IMR-90 (cell line): ENCODE measurements around the gene OR14K1. TPM values are rescaled to one million over a fixed set of nuclear protein-coding genes. Genes with fewer than 3 reads are reported as not detected.

Experiments
- ATAC-seq: fragments of 200-7000 bp; cut with Tn5 transposase; 2 replicates; pipeline ENCODE4 v1.9.1; 2020; ENCODE audit warnings: low read depth, mild to moderate bottlenecking, moderate library complexity
- BruUV-seq: library from RNA; stranded (reverse); fragments of 400-500 nt; replicated peaks from 2 replicates; lab custom pipeline; 2021; lab: Mats Ljungman, UMichigan
- CTCF ChIA-PET: fragments of 300-600 bp; formaldehyde crosslinking; extraction: SDS; loops from one replicate; lab custom pipeline; 2021; ENCODE audit warnings: antibody characterized with exemption; lab: Yijun Ruan, JAX
- POLR2A ChIA-PET: fragments of 300-600 bp; sonication (Branson Sonifier 250); formaldehyde crosslinking; loops from one replicate; lab custom pipeline; 2022; ENCODE audit warnings: antibody characterized with exemption; ENCODE audit not compliant: unreplicated experiment; lab: Charles Lee
- DNase-seq: peaks from one replicate; pipeline ENCODE4 v3.0.0; 2013
- H2AFZ ChIP-seq: replicated peaks from 2 replicates; pipeline ENCODE3; 2013; ENCODE audit warnings: low read length, mild to moderate bottlenecking; ENCODE audit not compliant: poor library complexity
- H2AK5ac ChIP-seq: 2 replicates; pipeline ENCODE4 v1.6.1; 2013; ENCODE audit warnings: low read depth, low read length, inconsistent platforms
- H2AK9ac ChIP-seq: replicated peaks from 2 replicates; pipeline ENCODE3; 2013; ENCODE audit warnings: mild to moderate bottlenecking, low read depth, low read length, moderate library complexity; ENCODE audit not compliant: poor library complexity
- H2BK120ac ChIP-seq: 2 replicates; pipeline ENCODE4 v1.6.1; 2013; ENCODE audit warnings: low read depth, low read length, inconsistent platforms
- H2BK15ac ChIP-seq: 3 replicates; pipeline ENCODE4 v1.6.1; 2013; ENCODE audit warnings: low read depth, low read length, inconsistent platforms
- H2BK20ac ChIP-seq: 2 replicates; pipeline ENCODE4 v1.6.1; 2013; ENCODE audit warnings: low read depth, mild to moderate bottlenecking, inconsistent platforms, low read length, moderate library complexity
- H2BK5ac ChIP-seq: 2 replicates; pipeline ENCODE4 v1.6.1; 2013; ENCODE audit warnings: mild to moderate bottlenecking, low read depth, low read length, inconsistent platforms; ENCODE audit not compliant: poor library complexity, severe bottlenecking
- H3K14ac ChIP-seq: replicated peaks from 2 replicates; pipeline ENCODE4 v1.6.1; 2013; ENCODE audit warnings: low read depth, low read length, inconsistent platforms
- H3K18ac ChIP-seq: 2 replicates; pipeline ENCODE4 v1.6.1; 2013; ENCODE audit warnings: low read depth, low read length, control low read depth
- H3K23ac ChIP-seq: 2 replicates; pipeline ENCODE4 v1.6.1; 2013; ENCODE audit warnings: low read depth, low read length, inconsistent platforms
- H3K27ac ChIP-seq: 2 replicates; pipeline ENCODE4 v1.5.1; 2013; ENCODE audit warnings: mild to moderate bottlenecking, control low read depth, low read length; ENCODE audit not compliant: insufficient read depth
- H3K27me3 ChIP-seq: 2 replicates; pipeline ENCODE4 v1.6.1; 2013; ENCODE audit warnings: low read length; ENCODE audit not compliant: control insufficient read depth, insufficient read depth
- H3K36me3 ChIP-seq: 2 replicates; pipeline ENCODE4 v1.6.1; 2013; ENCODE audit warnings: low read length, mixed read lengths; ENCODE audit not compliant: control insufficient read depth, insufficient read depth
- H3K4ac ChIP-seq: 2 replicates; pipeline ENCODE4 v1.6.1; 2013; ENCODE audit warnings: low read depth, low read length, inconsistent platforms
- H3K4me1 ChIP-seq: 2 replicates; pipeline ENCODE4 v1.6.1; 2013; ENCODE audit warnings: low read length, mixed read lengths; ENCODE audit not compliant: control insufficient read depth, insufficient read depth
- H3K4me2 ChIP-seq: 2 replicates; pipeline ENCODE4 v1.6.1; 2013; ENCODE audit warnings: low read depth, mild to moderate bottlenecking, control low read depth, low read length, moderate library complexity
- H3K4me3 ChIP-seq: 2 replicates; pipeline ENCODE4 v1.5.1; 2013; ENCODE audit warnings: low read depth, mild to moderate bottlenecking, control low read depth, low read length, moderate library complexity; ENCODE audit not compliant: insufficient read depth
- H3K56ac ChIP-seq: 2 replicates; pipeline ENCODE4 v1.6.1; 2013; ENCODE audit warnings: low read length, inconsistent platforms; ENCODE audit not compliant: insufficient read depth; ENCODE audit errors: extremely low read depth
- H3K79me1 ChIP-seq, 2 experiments: 2 replicates each; pipeline ENCODE4 v1.6.1; 2013; ENCODE audit warnings: low read length in 2 of 2, inconsistent platforms in 1 of 2, low read depth in 1 of 2
- H3K9ac ChIP-seq: 2 replicates; pipeline ENCODE4 v1.6.1; 2013; ENCODE audit warnings: low read depth, low read length, control low read depth
- H3K9me1 ChIP-seq: 2 replicates; pipeline ENCODE4 v1.6.1; 2013; ENCODE audit warnings: low read length, inconsistent platforms; ENCODE audit not compliant: insufficient read depth
- H3K9me3 ChIP-seq: 2 replicates; pipeline ENCODE4 v1.6.1; 2013; ENCODE audit warnings: low read length; ENCODE audit not compliant: control insufficient read depth, insufficient read depth
- H4K20me1 ChIP-seq: 2 replicates; pipeline ENCODE4 v1.6.1; 2013; ENCODE audit warnings: low read length, inconsistent platforms; ENCODE audit not compliant: insufficient read depth
- H4K5ac ChIP-seq: 2 replicates; pipeline ENCODE4 v1.6.1; 2013; ENCODE audit warnings: mild to moderate bottlenecking, low read depth, low read length, control low read depth
- H4K8ac ChIP-seq, 2 experiments: 2 replicates each; pipeline ENCODE4 v1.6.1; 2013; ENCODE audit warnings: low read depth in 2 of 2, low read length in 2 of 2, control low read depth in 1 of 2, inconsistent platforms in 1 of 2
- H4K91ac ChIP-seq: 2 replicates; pipeline ENCODE4 v1.6.1; 2013; ENCODE audit warnings: low read depth, low read length, inconsistent platforms; ENCODE audit not compliant: insufficient read depth
- BHLHE40 ChIP-seq: fragments of 150-350 bp; IDR thresholded peaks from 2 replicates; pipeline ENCODE4 v1.6.1; 2016; ENCODE audit warnings: mild to moderate bottlenecking, low read depth, low read length
- CEBPB ChIP-seq: IDR thresholded peaks from 2 replicates; pipeline ENCODE4 v1.6.1; 2012; ENCODE audit warnings: low read depth, low read length, improper control_type of control experiment
- CHD1 ChIP-seq: IDR thresholded peaks from 2 replicates; pipeline ENCODE4 v1.6.1; 2012; ENCODE audit warnings: low read depth, low read length, improper control_type of control experiment
- CTCF ChIP-seq: conservative IDR thresholded peaks from 2 replicates; pipeline ENCODE4 v1.5.1; 2012; ENCODE audit warnings: mild to moderate bottlenecking, low read depth, low read length, improper control_type of control experiment
- FOS ChIP-seq: fragments of 150-350 bp; IDR thresholded peaks from 2 replicates; pipeline ENCODE4 v1.6.1; 2016; ENCODE audit warnings: low read depth, low read length
- MAFK ChIP-seq: IDR thresholded peaks from 2 replicates; pipeline ENCODE4 v1.6.1; 2012; ENCODE audit warnings: low read depth, low read length, improper control_type of control experiment
- MAZ ChIP-seq: IDR thresholded peaks from 2 replicates; pipeline ENCODE4 v1.6.1; 2012; ENCODE audit warnings: low read depth, mild to moderate bottlenecking, low read length, improper control_type of control experiment, moderate library complexity, borderline replicate concordance
- MXI1 ChIP-seq: IDR thresholded peaks from 2 replicates; pipeline ENCODE4 v1.6.1; 2012; ENCODE audit warnings: low read depth, mild to moderate bottlenecking, low read length, moderate library complexity, borderline replicate concordance
- NFE2L2 ChIP-seq: fragments of 150-350 bp; IDR thresholded peaks from 2 replicates; pipeline ENCODE4 v1.6.1; 2016; ENCODE audit warnings: low read depth, mild to moderate bottlenecking, low read length
- POLR2A ChIP-seq: IDR thresholded peaks from 2 replicates; pipeline ENCODE4 v1.6.1; 2012; ENCODE audit warnings: mild to moderate bottlenecking, low read depth, low read length
- RAD21 ChIP-seq: IDR thresholded peaks from 2 replicates; pipeline ENCODE4 v1.6.1; 2012; ENCODE audit warnings: low read length, improper control_type of control experiment
- RCOR1 ChIP-seq: IDR thresholded peaks from 2 replicates; pipeline ENCODE4 v1.6.1; 2012; ENCODE audit warnings: mild to moderate bottlenecking, low read length, improper control_type of control experiment; ENCODE audit not compliant: insufficient replicate concordance
- RFX5 ChIP-seq: IDR thresholded peaks from 2 replicates; pipeline ENCODE4 v1.8.0; 2012; ENCODE audit warnings: low read depth, mild to moderate bottlenecking, low read length, moderate library complexity
- SMC3 ChIP-seq: fragments of 150-350 bp; IDR thresholded peaks from 2 replicates; pipeline ENCODE4 v1.6.1; 2016; ENCODE audit warnings: low read depth, mild to moderate bottlenecking, antibody characterized with exemption, low read length, moderate library complexity
- USF2 ChIP-seq: fragments of 150-350 bp; IDR thresholded peaks from 2 replicates; pipeline ENCODE4 v1.6.1; 2017; ENCODE audit warnings: mild to moderate bottlenecking, antibody characterized with exemption, low read length, low read depth
- WGBS, 2 experiments: methylation state at CpG; one replicate each; pipeline versions ENCODE4 v1.1.5 to v1.1.7; 2013; ENCODE audit warnings: missing lambda C conversion rate in 2 of 2; ENCODE audit not compliant: insufficient read length in 1 of 2; ENCODE audit errors: extremely low coverage in 2 of 2; 5-methylcytosine and 5-hydroxymethylcytosine counted together
- dilution Hi-C: fragments of 300-500 bp; cut with HindIII; formaldehyde crosslinking; loops from one replicate; pipeline ENCODE4 v1.14.3; 2018; ENCODE audit warnings: low sequenced_read_pairs; ENCODE audit not compliant: unreplicated experiment
- in situ Hi-C: fragments of 300-500 bp; cut with MboI; formaldehyde crosslinking; loops from 3 replicates; pipeline ENCODE4 v1.14.3; 2019; ENCODE audit warnings: low sequenced_read_pairs, inconsistent platforms, mixed read lengths
- intact Hi-C: fragments of 100-400 bp; cut with micrococcal nuclease; formaldehyde crosslinking; loops from 2 replicates; pipeline ENCODE4 v1.10.0; 2022
- polyA plus RNA-seq, 3 experiments: library from polyadenylated mRNA; depleted of rRNA; stranded (reverse); fragments of >200 nt; gene quantifications; 2 replicates each; pipeline ENCODE4 v1.2.3, GENCODE V29; 2012; ENCODE audit warnings: low replicate concordance in 1 of 3
- total RNA-seq: library from RNA; depleted of rRNA; stranded (reverse); fragments of >200 nt; gene quantifications from 2 replicates; pipeline ENCODE4 v1.2.3, GENCODE V29; 2012
- TF ChIP-seq, protein P1 (sequence below): fragments of 150-350 bp; IDR thresholded peaks from 2 replicates; pipeline ENCODE4 v1.6.1; 2016; ENCODE audit warnings: low read depth, mild to moderate bottlenecking, low read length, moderate library complexity, borderline replicate concordance

The OR14K1 gene
- total and polyA plus RNA-seq, 2 of the 4 experiments (the other 2 are of a cell fraction), result not detected

DNA sequence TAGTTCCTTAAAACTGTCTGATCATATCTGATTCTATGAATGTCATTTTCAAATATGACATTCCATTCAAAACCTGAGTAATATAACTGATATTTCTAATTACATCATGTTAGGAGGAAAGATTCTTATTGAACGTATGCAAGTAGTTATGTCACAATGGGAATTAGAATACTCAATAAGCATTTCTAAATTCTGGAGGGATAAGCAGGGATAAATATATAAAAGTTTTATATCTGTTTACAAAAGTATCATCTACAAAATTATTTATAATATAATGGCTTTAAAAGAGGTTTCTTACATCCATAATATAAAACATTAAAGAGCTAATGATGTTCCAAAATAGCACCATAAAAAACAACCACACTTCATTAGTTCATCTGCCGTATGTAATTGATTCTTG is 9.6 kb downstream of the OR14K1 start, which contains the start of gene OR14A2:
OR14A2 (minus strand) TSS at position 101 of the 400 bp plus-strand sequence.
- H4K8ac ChIP-seq, result no peak within 1 kb of the TSS

More for the DNA sequence above, 9.6 kb downstream of the OR14K1 start, which contains the start of gene OR14A2:
- Histone ChIP-seq H3K79me1 (no peaks in the 10 kb centered on the region), H2BK5ac (peak within 1 kb of the TSS; percentile 82), H2AK9ac (no peak within 1 kb of the TSS), H3K4me3 (no peak within 1 kb of the TSS), H3K27me3 (no peaks in the 10 kb centered on the region), H2BK15ac (no peak within 1 kb of the TSS), H2BK20ac (no peak within 1 kb of the TSS), H3K56ac (no peak within 1 kb of the TSS), H3K4ac (no peak within 1 kb of the TSS), H3K36me3 (no peaks in the 10 kb centered on the region), H3K4me2 (no peak within 1 kb of the TSS; the same call in 1 of the 2 replicates), H2AFZ (no peak within 1 kb of the TSS), H3K9ac (no peak within 1 kb of the TSS), H4K91ac (no peak within 1 kb of the TSS), H3K9me3 (peaks cover 15% of the 10 kb centered on the region), H3K23ac (no peak within 1 kb of the TSS), H3K18ac (peak within 1 kb of the TSS; percentile 59; the same call in 1 of the 2 replicates), H4K5ac (no peak within 1 kb of the TSS; the same call in 1 of the 2 replicates), H2BK120ac (no peak within 1 kb of the TSS), H3K4me1 (no peaks in the 10 kb centered on the region), H3K9me1 (no peaks in the 10 kb centered on the region), H2AK5ac (no peak within 1 kb of the TSS), H4K20me1 (no peaks in the 10 kb centered on the region), H3K27ac (no peak within 1 kb of the TSS), H3K14ac (no peak within 1 kb of the TSS)
- intact Hi-C loops (no loop called here), in situ Hi-C loops (no loop called here), dilution Hi-C loops (no loop called here)
- no TSS peak for BruUV-seq
- DNase-seq (no peak), ATAC-seq (no peak)
- ChIA-PET POLR2A (no interaction called here), CTCF (no interaction called here)
- TF ChIP-seq CEBPB, result no peak
- TF ChIP-seq, protein P1, sequence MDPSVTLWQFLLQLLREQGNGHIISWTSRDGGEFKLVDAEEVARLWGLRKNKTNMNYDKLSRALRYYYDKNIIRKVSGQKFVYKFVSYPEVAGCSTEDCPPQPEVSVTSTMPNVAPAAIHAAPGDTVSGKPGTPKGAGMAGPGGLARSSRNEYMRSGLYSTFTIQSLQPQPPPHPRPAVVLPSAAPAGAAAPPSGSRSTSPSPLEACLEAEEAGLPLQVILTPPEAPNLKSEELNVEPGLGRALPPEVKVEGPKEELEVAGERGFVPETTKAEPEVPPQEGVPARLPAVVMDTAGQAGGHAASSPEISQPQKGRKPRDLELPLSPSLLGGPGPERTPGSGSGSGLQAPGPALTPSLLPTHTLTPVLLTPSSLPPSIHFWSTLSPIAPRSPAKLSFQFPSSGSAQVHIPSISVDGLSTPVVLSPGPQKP, result no peak
- TF ChIP-seq USF2, result no peak
- no peak for TF ChIP-seq RCOR1
- no peak for TF ChIP-seq MAZ
- TF ChIP-seq NFE2L2, result no peak
- TF ChIP-seq CTCF, result no peak
- no peak for TF ChIP-seq CHD1
- TF ChIP-seq RAD21, result no peak
- TF ChIP-seq MAFK, result no peak
- no peak for TF ChIP-seq RFX5
- TF ChIP-seq SMC3, result no peak
- TF ChIP-seq FOS, result no peak
- no peak for TF ChIP-seq POLR2A
- no peak for TF ChIP-seq BHLHE40
- no peak for TF ChIP-seq MXI1
- no CpG with 5 or more reads among the region's 2 CpGs for WGBS, 2 experiments
